Astrocyte of the spinal cord (primary cell): Measurements from ENCODE around the gene USP35.

Source experiments
- DNase-seq: peaks from one replicate; pipeline ENCODE4 v3.0.0; 2011; ENCODE audit warnings: low read depth, low spot score
- H3K4me3 ChIP-seq: 2 replicates; pipeline ENCODE4 v1.5.1; 2011; ENCODE audit warnings: low read depth, mild to moderate bottlenecking, low read length, moderate library complexity
- in situ Hi-C: cut with HindIII; loops from 2 replicates; pipeline ENCODE4 v1.10.0; 2017; ENCODE audit warnings: low sequenced_read_pairs
- TF ChIP-seq, protein P1 (sequence below): IDR thresholded peaks from 2 replicates; pipeline ENCODE4 v1.5.1; 2012; ENCODE audit warnings: low read depth, mild to moderate bottlenecking, low read length, inconsistent platforms

USP35 gene

DNA sequence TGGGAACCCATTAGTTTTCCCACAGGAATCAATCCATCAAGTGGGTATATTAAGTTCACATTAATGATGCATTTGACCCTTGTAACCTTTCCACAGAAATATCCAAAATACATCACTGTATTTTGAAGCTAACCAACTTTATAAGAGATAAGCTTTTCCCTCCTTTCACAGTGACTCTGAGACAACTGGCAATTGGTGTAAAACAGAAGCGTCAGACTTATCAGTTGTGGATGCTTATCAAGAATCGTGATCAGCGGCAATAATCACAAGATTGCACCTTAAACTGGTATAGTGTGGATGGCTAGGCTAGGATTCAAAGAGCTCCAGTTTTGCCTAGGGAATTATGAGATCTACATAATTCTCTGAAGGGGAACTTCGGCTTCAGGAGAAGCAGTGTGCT lies 73.1 kb downstream of the USP35 start:
- H3K4me3 ChIP-seq = no peak overlapping the region
- in situ Hi-C loops = no loop called here
- DNase-seq = no peak
- TF ChIP-seq, protein P1, sequence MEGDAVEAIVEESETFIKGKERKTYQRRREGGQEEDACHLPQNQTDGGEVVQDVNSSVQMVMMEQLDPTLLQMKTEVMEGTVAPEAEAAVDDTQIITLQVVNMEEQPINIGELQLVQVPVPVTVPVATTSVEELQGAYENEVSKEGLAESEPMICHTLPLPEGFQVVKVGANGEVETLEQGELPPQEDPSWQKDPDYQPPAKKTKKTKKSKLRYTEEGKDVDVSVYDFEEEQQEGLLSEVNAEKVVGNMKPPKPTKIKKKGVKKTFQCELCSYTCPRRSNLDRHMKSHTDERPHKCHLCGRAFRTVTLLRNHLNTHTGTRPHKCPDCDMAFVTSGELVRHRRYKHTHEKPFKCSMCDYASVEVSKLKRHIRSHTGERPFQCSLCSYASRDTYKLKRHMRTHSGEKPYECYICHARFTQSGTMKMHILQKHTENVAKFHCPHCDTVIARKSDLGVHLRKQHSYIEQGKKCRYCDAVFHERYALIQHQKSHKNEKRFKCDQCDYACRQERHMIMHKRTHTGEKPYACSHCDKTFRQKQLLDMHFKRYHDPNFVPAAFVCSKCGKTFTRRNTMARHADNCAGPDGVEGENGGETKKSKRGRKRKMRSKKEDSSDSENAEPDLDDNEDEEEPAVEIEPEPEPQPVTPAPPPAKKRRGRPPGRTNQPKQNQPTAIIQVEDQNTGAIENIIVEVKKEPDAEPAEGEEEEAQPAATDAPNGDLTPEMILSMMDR = no peak

DNA sequence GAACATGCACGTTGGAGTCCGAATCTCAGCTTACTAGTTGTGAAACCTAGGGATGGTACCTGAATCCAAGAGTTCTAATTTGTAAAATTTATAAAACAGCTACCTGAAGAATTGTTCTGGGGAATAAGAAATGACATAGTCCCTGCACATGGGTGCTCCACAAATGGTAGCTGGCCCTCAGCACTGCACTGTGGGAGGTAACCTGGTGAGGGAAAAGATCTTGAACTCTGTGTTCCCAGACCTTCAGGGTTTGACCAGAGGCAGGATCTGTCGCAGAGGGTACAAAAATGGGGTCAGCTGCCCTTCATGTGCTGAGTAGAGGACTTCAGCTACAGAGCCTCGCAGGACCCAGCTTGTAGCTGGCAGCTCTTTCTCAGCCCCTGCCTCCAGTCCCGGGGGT lies 73.5 kb downstream of the USP35 start:
- TF ChIP-seq, protein P1 = no peak
- DNase-seq = no peak
- H3K4me3 ChIP-seq = no peak overlapping the region
- in situ Hi-C loops = no loop called here

DNA sequence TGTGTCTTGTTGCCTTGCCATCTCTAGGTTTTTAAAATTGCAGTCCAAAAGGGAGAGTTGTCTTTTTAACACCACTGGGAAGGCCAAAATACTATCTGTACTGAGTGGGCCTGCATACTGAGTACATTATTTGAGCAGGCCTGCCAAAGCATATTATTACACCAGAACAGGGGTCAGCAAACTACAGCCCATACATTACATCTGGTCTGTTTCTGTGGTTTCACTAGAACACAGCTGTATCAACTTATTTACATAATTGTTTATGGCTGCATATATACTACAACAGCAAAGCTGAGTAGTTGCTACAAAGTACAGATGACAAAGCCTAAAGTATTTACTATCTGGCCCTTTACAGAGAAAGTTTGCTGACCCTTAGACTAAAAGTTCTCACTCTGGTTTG lies 74.0 kb downstream of the USP35 start:
- H3K4me3 ChIP-seq = no peak overlapping the region
- TF ChIP-seq, protein P1 = no peak
- in situ Hi-C loops = no loop called here
- DNase-seq = no peak
